ENCODE results near the gene ZCCHC14.

DNA sequence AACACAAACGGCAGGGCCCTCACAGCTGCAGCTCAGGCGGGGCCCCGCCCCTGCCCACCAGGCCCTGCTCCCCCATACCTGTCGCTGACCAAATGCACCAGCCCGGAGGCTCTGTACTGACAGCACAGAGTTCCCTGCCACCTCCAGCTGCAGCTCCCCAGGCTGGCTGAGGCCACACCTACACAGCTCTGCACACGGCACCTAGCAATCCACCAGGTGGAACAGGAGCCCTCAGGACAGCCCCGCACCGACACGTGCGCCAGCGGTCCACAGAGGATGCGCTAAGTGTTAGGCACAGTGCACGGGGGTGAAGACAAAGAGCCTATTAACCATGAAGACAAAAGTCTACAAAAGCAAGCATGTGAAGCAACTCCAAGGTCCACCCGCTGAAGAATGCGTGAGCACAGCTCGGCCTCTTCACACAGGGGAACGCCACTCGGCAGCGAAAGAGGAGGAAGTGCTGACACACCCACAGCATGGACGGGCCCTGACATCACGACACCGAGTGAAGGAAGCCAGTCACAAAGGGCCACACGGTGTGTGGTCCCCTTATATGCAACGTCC is 5.4 kb downstream of the ZCCHC14 start:
- TF ChIP-seq, protein P1, sequence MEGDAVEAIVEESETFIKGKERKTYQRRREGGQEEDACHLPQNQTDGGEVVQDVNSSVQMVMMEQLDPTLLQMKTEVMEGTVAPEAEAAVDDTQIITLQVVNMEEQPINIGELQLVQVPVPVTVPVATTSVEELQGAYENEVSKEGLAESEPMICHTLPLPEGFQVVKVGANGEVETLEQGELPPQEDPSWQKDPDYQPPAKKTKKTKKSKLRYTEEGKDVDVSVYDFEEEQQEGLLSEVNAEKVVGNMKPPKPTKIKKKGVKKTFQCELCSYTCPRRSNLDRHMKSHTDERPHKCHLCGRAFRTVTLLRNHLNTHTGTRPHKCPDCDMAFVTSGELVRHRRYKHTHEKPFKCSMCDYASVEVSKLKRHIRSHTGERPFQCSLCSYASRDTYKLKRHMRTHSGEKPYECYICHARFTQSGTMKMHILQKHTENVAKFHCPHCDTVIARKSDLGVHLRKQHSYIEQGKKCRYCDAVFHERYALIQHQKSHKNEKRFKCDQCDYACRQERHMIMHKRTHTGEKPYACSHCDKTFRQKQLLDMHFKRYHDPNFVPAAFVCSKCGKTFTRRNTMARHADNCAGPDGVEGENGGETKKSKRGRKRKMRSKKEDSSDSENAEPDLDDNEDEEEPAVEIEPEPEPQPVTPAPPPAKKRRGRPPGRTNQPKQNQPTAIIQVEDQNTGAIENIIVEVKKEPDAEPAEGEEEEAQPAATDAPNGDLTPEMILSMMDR (optimal IDR thresholded peaks at IDR 0.05 in 1 of 3, IDR thresholded peaks at IDR 0.05 in 1 of 3, conservative IDR thresholded peaks at IDR 0.05 in 1 of 3; ENCODE audit: extremely low read depth in 1 of 3, insufficient read depth in 2 of 3, low read length in 3 of 3): no peak
- TF ChIP-seq EZH2 (IDR thresholded peaks at IDR 0.05; ENCODE audit: low read length): no peak

Measured in keratinocyte (primary cell).